ENCODE data around the gene PRG2.
"Not testable (repeated sequence)": the region's sequence is repeated elsewhere in the genome, so short reads cannot be mapped to it uniquely, and the experiment has no call there.

Gene PRG2

GRCh38 chr11:57406337-57406904, 16.0 kb upstream of the PRG2 start:
- peaks cover 4 to 13% (median 10%) of the 10 kb centered on the region in 11 experiments; a peak in 20 of 22 replicates for H3K9me3 ChIP-seq (replicated peaks in 1 of 11)
- H3K27me3 ChIP-seq: no peaks in the 10 kb centered on the region
- peak overlapping the region; percentile 29 to 86 (median 69); a peak in 21 of 22 replicates for H3K27ac ChIP-seq
- peak overlapping the region; percentile 61 to 88 (median 82) for H3K4me2 ChIP-seq
- H3K4me3 ChIP-seq: peak overlapping the region in 6 of 10 experiments; percentile 10 to 39 (median 24); a peak in 7 of 20 replicates
- TF ChIP-seq Cebpa-rat (IDR thresholded peaks at IDR 0.05): no peak
- H4K20me1 ChIP-seq: peaks cover 17 to 51% (median 42%) of the 10 kb centered on the region in 11 experiments; a peak in 21 of 22 replicates
- H3K36me3 ChIP-seq: peaks cover 58 to 91% (median 72%) of the 10 kb centered on the region in 11 experiments
- peaks cover 52 to 85% (median 72%) of the 10 kb centered on the region in 10 experiments for H3K4me1 ChIP-seq
- peak overlapping the region in 10 of 11 experiments; percentile 5 to 74 (median 58); a peak in 16 of 22 replicates for H3K9ac ChIP-seq

- H3K4me2 ChIP-seq: peak overlapping the region; percentile 61 to 88 (median 82); a peak in 21 of 22 replicates
- peaks cover 49 to 76% (median 69%) of the 10 kb centered on the region in 10 experiments for H3K4me1 ChIP-seq
- no peak for TF ChIP-seq Cebpa-rat (IDR thresholded peaks at IDR 0.05)
- H4K20me1 ChIP-seq: peaks cover 15 to 49% (median 38%) of the 10 kb centered on the region in 11 experiments; a peak in 21 of 22 replicates
- H3K36me3 ChIP-seq: peaks cover 49 to 80% (median 62%) of the 10 kb centered on the region in 11 experiments
- H3K27me3 ChIP-seq: no peaks in the 10 kb centered on the region
- peak overlapping the region in 7 of 11 experiments; percentile 2 to 74 (median 53); a peak in 9 of 22 replicates for H3K9ac ChIP-seq
- peak overlapping the region in 10 of 11 experiments; percentile 28 to 86 (median 72); a peak in 20 of 22 replicates for H3K27ac ChIP-seq
- H3K4me3 ChIP-seq: peak overlapping the region in 1 of 10 experiments; percentile 18; a peak in 1 of 20 replicates
- peaks cover 0 to 5% (median 0%) of the 10 kb centered on the region in 11 experiments; a peak in 5 of 22 replicates for H3K9me3 ChIP-seq (replicated peaks in 1 of 11)
Observed at GRCh38 chr11:57405271-57405860, 14.9 kb upstream of the PRG2 start.

GRCh38 chr11:57403802-57404147, 13.3 kb upstream of the PRG2 start:
- peaks cover 0 to 33% (median 23%) of the 10 kb centered on the region in 11 experiments; a peak in 19 of 22 replicates for H4K20me1 ChIP-seq
- peaks cover 0 to 5% (median 0%) of the 10 kb centered on the region in 11 experiments; a peak in 2 of 22 replicates for H3K9me3 ChIP-seq (replicated peaks in 1 of 11)
- no peaks in the 10 kb centered on the region for H3K27me3 ChIP-seq
- no peak for TF ChIP-seq Cebpa-rat (IDR thresholded peaks at IDR 0.05)
- peak overlapping the region in 5 of 11 experiments; percentile 17 to 86 (median 47); a peak in 11 of 22 replicates for H3K4me2 ChIP-seq
- peaks cover 33 to 64% (median 46%) of the 10 kb centered on the region in 11 experiments for H3K36me3 ChIP-seq
- no peak overlapping the region for H3K4me3 ChIP-seq
- peaks cover 33 to 60% (median 53%) of the 10 kb centered on the region in 10 experiments for H3K4me1 ChIP-seq
- no peak overlapping the region for H3K9ac ChIP-seq
- peak overlapping the region in 1 of 11 experiments; percentile 6; a peak in 1 of 22 replicates for H3K27ac ChIP-seq

GRCh38 chr11:57403003-57403801, 12.8 kb upstream of the PRG2 start:
- peaks cover 27 to 59% (median 40%) of the 10 kb centered on the region in 11 experiments for H3K36me3 ChIP-seq
- peak overlapping the region in 5 of 11 experiments; percentile 17 to 86 (median 47); a peak in 9 of 22 replicates for H3K4me2 ChIP-seq
- H3K27ac ChIP-seq; H3K27me3 ChIP-seq; H3K9me3 ChIP-seq (replicated peaks in 1 of 11); H3K4me3 ChIP-seq; H3K9ac ChIP-seq: not testable (repeated sequence)
- H3K4me1 ChIP-seq: peaks cover 27 to 55% (median 47%) of the 10 kb centered on the region in 10 experiments
- H4K20me1 ChIP-seq: peaks cover 0 to 27% (median 17%) of the 10 kb centered on the region in 11 experiments; a peak in 16 of 22 replicates

- H3K9ac ChIP-seq: no peak overlapping the region
- peaks cover 19 to 49% (median 41%) of the 10 kb centered on the region in 10 experiments for H3K4me1 ChIP-seq
- peak overlapping the region in 1 of 11 experiments; percentile 34; a peak in 1 of 22 replicates for H3K27ac ChIP-seq
- no peak overlapping the region for H3K4me2 ChIP-seq
- peaks cover 19 to 50% (median 32%) of the 10 kb centered on the region in 11 experiments for H3K36me3 ChIP-seq
- no peak overlapping the region for H3K4me3 ChIP-seq
- peaks cover 0 to 5% (median 0%) of the 10 kb centered on the region in 11 experiments; a peak in 2 of 22 replicates for H3K9me3 ChIP-seq (replicated peaks in 1 of 11)
- H4K20me1 ChIP-seq: peaks cover 0 to 19% (median 10%) of the 10 kb centered on the region in 11 experiments; a peak in 12 of 22 replicates
- no peak for TF ChIP-seq Cebpa-rat (IDR thresholded peaks at IDR 0.05)
- no peaks in the 10 kb centered on the region for H3K27me3 ChIP-seq
Observed at GRCh38 chr11:57402188-57403002, 11.9 kb upstream of the PRG2 start.

GRCh38 chr11:57399972-57400578, 9.6 kb upstream of the PRG2 start:
- Histone ChIP-seq H4K20me1 (peaks cover 0 to 7% (median 0%) of the 10 kb centered on the region in 11 experiments; a peak in 1 of 22 replicates), H3K9ac (no peak overlapping the region), H3K4me2 (no peak overlapping the region), H3K4me3 (no peak overlapping the region), H3K27ac (no peak overlapping the region), H3K36me3 (peaks cover 7 to 28% (median 16%) of the 10 kb centered on the region in 11 experiments; a peak in 20 of 22 replicates), H3K9me3 (replicated peaks in 1 of 11) (peaks cover 0 to 5% (median 0%) of the 10 kb centered on the region in 11 experiments; a peak in 2 of 22 replicates), H3K27me3 (no peaks in the 10 kb centered on the region), H3K4me1 (peaks cover 0 to 35% (median 24%) of the 10 kb centered on the region in 10 experiments; a peak in 17 of 20 replicates)
- no peak for TF ChIP-seq Cebpa-rat (IDR thresholded peaks at IDR 0.05)

- H3K9ac ChIP-seq: no peak overlapping the region
- H3K27ac ChIP-seq: no peak overlapping the region
- TF ChIP-seq Cebpa-rat (IDR thresholded peaks at IDR 0.05): no peak
- no peak overlapping the region for H3K4me2 ChIP-seq
- H3K4me3 ChIP-seq: no peak overlapping the region
- H3K27me3 ChIP-seq: no peaks in the 10 kb centered on the region
- H4K20me1 ChIP-seq: 0 out of 22 replicates have a peak, but pooled peaks cover 0 to 7% (median 0%) of the 10 kb centered on the region in 11 experiments
- H3K36me3 ChIP-seq: peaks cover 0 to 19% (median 7%) of the 10 kb centered on the region in 11 experiments; a peak in 16 of 22 replicates
- H3K4me1 ChIP-seq: peaks cover 0 to 26% (median 15%) of the 10 kb centered on the region in 10 experiments; a peak in 15 of 20 replicates
- H3K9me3 ChIP-seq (replicated peaks in 1 of 11): peaks cover 0 to 5% (median 0%) of the 10 kb centered on the region in 11 experiments; a peak in 2 of 22 replicates
Observed at GRCh38 chr11:57399221-57399620, 8.8 kb upstream of the PRG2 start.

Measured in BLaER1 treated with 17β-estradiol and CSF1 and Interleukin-3, amounts not matched to agents 10 nM and 100 nM (cell line).